ENCODE results near the gene TNFSF10.
"Not testable (repeated sequence)": the region's sequence is repeated elsewhere in the genome, so short reads cannot be mapped to it uniquely, and the experiment has no call there.

Gene TNFSF10

GRCh38 chr3:172543884-172544283 lies 20.7 kb upstream of the TNFSF10 start:
- no peak for DNase-seq (ENCODE audit: low read depth)

- DNase-seq (ENCODE audit: low read depth), result no peak
These were observed 20.2 kb upstream of the TNFSF10 start for GRCh38 chr3:172543419-172543818.

- DNase-seq (ENCODE audit: low read depth), result no peak
These were observed 19.8 kb upstream of the TNFSF10 start for GRCh38 chr3:172542999-172543398.

GRCh38 chr3:172541945-172542488 lies 18.8 kb upstream of the TNFSF10 start:
- DNase-seq (ENCODE audit: low read depth), result no peak

GRCh38 chr3:172540049-172540448 lies 16.8 kb upstream of the TNFSF10 start:
- no peak for DNase-seq (ENCODE audit: low read depth)

GRCh38 chr3:172539273-172539672 lies 16.0 kb upstream of the TNFSF10 start:
- no peak for DNase-seq (ENCODE audit: low read depth)

GRCh38 chr3:172538368-172539151 lies 15.3 kb upstream of the TNFSF10 start:
- DNase-seq (ENCODE audit: low read depth), result no peak

- no peak for DNase-seq (ENCODE audit: low read depth)
These were observed 14.4 kb upstream of the TNFSF10 start for GRCh38 chr3:172537507-172538158.

GRCh38 chr3:172536993-172537419 lies 13.8 kb upstream of the TNFSF10 start:
- DNase-seq (ENCODE audit: low read depth), result no peak

- DNase-seq (ENCODE audit: low read depth), result no peak
These were observed 13.3 kb upstream of the TNFSF10 start for GRCh38 chr3:172536505-172536904.

- no peak for DNase-seq (ENCODE audit: low read depth)
These were observed 7.3 kb upstream of the TNFSF10 start for GRCh38 chr3:172530566-172530965.

GRCh38 chr3:172530101-172530561 lies 6.9 kb upstream of the TNFSF10 start:
- no peak for DNase-seq (ENCODE audit: low read depth)

- no peak for DNase-seq (ENCODE audit: low read depth)
These were observed 5.4 kb upstream of the TNFSF10 start for GRCh38 chr3:172528677-172529076.

- DNase-seq (ENCODE audit: low read depth), result no peak
These were observed 4.1 kb upstream of the TNFSF10 start for GRCh38 chr3:172527306-172527705.

GRCh38 chr3:172525116-172525613 lies 1.9 kb upstream of the TNFSF10 start:
- DNase-seq (ENCODE audit: low read depth), result no peak

GRCh38 chr3:172524611-172525010 lies 1.4 kb upstream of the TNFSF10 start:
- DNase-seq (ENCODE audit: low read depth), result no peak

GRCh38 chr3:172521837-172522726 lies 1.1 kb downstream of the TNFSF10 start:
- DNase-seq (ENCODE audit: low read depth), result not testable (repeated sequence)

- DNase-seq (ENCODE audit: low read depth), result peak; percentile 88
These were observed 2.9 kb downstream of the TNFSF10 start for GRCh38 chr3:172520301-172520831.

GRCh38 chr3:172519740-172520139 lies 3.5 kb downstream of the TNFSF10 start:
- DNase-seq (ENCODE audit: low read depth), result no peak

- DNase-seq (ENCODE audit: low read depth), result no peak
These were observed 4.1 kb downstream of the TNFSF10 start for GRCh38 chr3:172518929-172519640.

- DNase-seq (ENCODE audit: low read depth), result no peak
These were observed 5.3 kb downstream of the TNFSF10 start for GRCh38 chr3:172517859-172518466.
